SK-N-SH (cell line): ENCODE results near the gene SLC2A5. TPM values are rescaled to one million over a fixed set of nuclear protein-coding genes. Genes with fewer than 3 reads are reported as not detected.

Source experiments
- CTCF ChIA-PET: fragments of 300-600, 350-600 bp; formaldehyde crosslinking; extraction: SDS; loops from one replicate; lab custom pipeline; 2021; lab: Yijun Ruan, JAX
- POLR2A ChIA-PET: fragments of 350-600 bp; sonication (Branson Sonifier 250); formaldehyde crosslinking; extraction: SDS; loops from one replicate; lab custom pipeline; 2020; ENCODE audit warnings: antibody characterized with exemption, inconsistent platforms; lab: Yijun Ruan, JAX
- DNase-seq: peaks from one replicate; pipeline ENCODE4 v3.0.0; 2012
- H2AFZ ChIP-seq: fragments of 200-600 bp; sonication (generic); 2 replicates; pipeline ENCODE4 v1.8.1; 2016; ENCODE audit warnings: antibody characterized with exemption, mild to moderate bottlenecking, low read depth
- H3F3A ChIP-seq: fragments of 200-600 bp; sonication (generic); replicated peaks from 2 replicates; pipeline ENCODE3; 2016; ENCODE audit warnings: antibody characterized with exemption, mild to moderate bottlenecking; ENCODE audit not compliant: insufficient read depth
- H3K27ac ChIP-seq, 2 experiments: fragments of 200-500 bp in 1 of 2; fragments of 200-600 bp in 1 of 2; sonication (Bioruptor generic) in 1 of 2; sonication (generic), shearing (Covaris generic) in 1 of 2; 2 replicates each; pipeline versions ENCODE4 v1.5.1 to v1.6.1; 2014 to 2016; ENCODE audit warnings: low read depth in 2 of 2, inconsistent platforms in 1 of 2, low read length in 1 of 2, mild to moderate bottlenecking in 1 of 2, mixed read lengths in 1 of 2
- H3K27me3 ChIP-seq: fragments of 200-600 bp; sonication (generic), shearing (Covaris generic); 2 replicates; pipeline ENCODE4 v1.6.1; 2016; ENCODE audit warnings: mixed run types; ENCODE audit not compliant: insufficient read depth
- H3K36me3 ChIP-seq, 2 experiments: fragments of 200-500 bp in 1 of 2; fragments of 200-600 bp in 1 of 2; sonication (Bioruptor generic) in 1 of 2; sonication (generic) in 1 of 2; replicated peaks in 1 of 2; 2 replicates each; pipeline versions ENCODE3 to v1.5.1; 2014 to 2016; ENCODE audit warnings: low read length in 1 of 2, mild to moderate bottlenecking in 1 of 2; ENCODE audit not compliant: insufficient read depth in 2 of 2, control insufficient read depth in 1 of 2
- H3K4me1 ChIP-seq, 2 experiments: fragments of 200-500 bp in 1 of 2; fragments of 200-600 bp in 1 of 2; sonication (Bioruptor generic) in 1 of 2; sonication (generic), shearing (Covaris generic) in 1 of 2; 2 replicates each; pipeline versions ENCODE4 v1.5.1 to v1.6.1; 2014 to 2016; ENCODE audit warnings: low read depth in 1 of 2, low read length in 1 of 2, mixed run types in 1 of 2; ENCODE audit not compliant: insufficient read depth in 2 of 2, control insufficient read depth in 1 of 2
- H3K4me2 ChIP-seq: fragments of 200-600 bp; sonication (generic), shearing (Covaris generic); 2 replicates; pipeline ENCODE4 v1.6.1; 2017; ENCODE audit warnings: mixed run types
- H3K4me3 ChIP-seq, 2 experiments: fragments of 200-500 bp in 1 of 2; fragments of 200-600 bp in 1 of 2; sonication (Bioruptor generic) in 1 of 2; sonication (generic), shearing (Covaris generic) in 1 of 2; 2 replicates each; pipeline versions ENCODE4 v1.5.1 to v1.8.1; 2014 to 2016; ENCODE audit warnings: low read depth in 2 of 2, inconsistent platforms in 1 of 2, low read length in 1 of 2, mild to moderate bottlenecking in 1 of 2, mixed read lengths in 1 of 2, moderate library complexity in 1 of 2
- H3K79me2 ChIP-seq: fragments of 200-600 bp; sonication (generic); 2 replicates; pipeline ENCODE4 v1.8.1; 2017; ENCODE audit warnings: mild to moderate bottlenecking; ENCODE audit not compliant: insufficient read depth
- H3K9ac ChIP-seq: fragments of 200-600 bp; sonication (generic); 2 replicates; pipeline ENCODE4 v1.6.1; 2017; ENCODE audit warnings: mixed run types
- H3K9me2 ChIP-seq: fragments of 200-600 bp; sonication (generic); 2 replicates; pipeline ENCODE4 v1.6.1; 2017; ENCODE audit warnings: mixed run types
- H3K9me3 ChIP-seq: fragments of 200-600 bp; sonication (generic); 2 replicates; pipeline ENCODE4 v1.6.1; 2017; ENCODE audit warnings: mixed run types, mild to moderate bottlenecking, moderate library complexity
- H4K20me1 ChIP-seq: fragments of 200-600 bp; sonication (generic); 2 replicates; pipeline ENCODE4 v1.6.1; 2017; ENCODE audit warnings: mild to moderate bottlenecking, mixed run types; ENCODE audit not compliant: insufficient read depth
- FOSL2 ChIP-seq: IDR thresholded peaks from 2 replicates; pipeline ENCODE4 v1.4.0; 2012; ENCODE audit warnings: low read depth, mild to moderate bottlenecking, moderate library complexity, borderline replicate concordance
- GATA2 ChIP-seq: sonication (generic); formaldehyde crosslinking; IDR thresholded peaks from 2 replicates; pipeline ENCODE4 v1.5.0; 2020; ENCODE audit warnings: mild to moderate bottlenecking, missing genetic modification reagents
- IRF3 ChIP-seq: fragments of 150-350 bp; IDR thresholded peaks from 2 replicates; pipeline ENCODE4 v1.6.1; 2016; ENCODE audit warnings: mild to moderate bottlenecking, low read depth, low read length
- NRF1 ChIP-seq: IDR thresholded peaks from 2 replicates; pipeline ENCODE4 v1.6.1; 2012; ENCODE audit warnings: low read depth, mild to moderate bottlenecking, low read length
- PBX3 ChIP-seq: IDR thresholded peaks from 2 replicates; pipeline ENCODE4; 2012
- POLR2AphosphoS5 ChIP-seq: IDR thresholded peaks from 2 replicates; pipeline ENCODE4 v1.6.1; 2012; ENCODE audit warnings: low read depth, low read length
- RAD21 ChIP-seq: IDR thresholded peaks from 2 replicates; pipeline ENCODE4 v1.6.1; 2012; ENCODE audit warnings: mild to moderate bottlenecking, low read length
- RCOR1 ChIP-seq: fragments of 150-350 bp; IDR thresholded peaks from 2 replicates; pipeline ENCODE4 v1.6.1; 2017; ENCODE audit warnings: antibody characterized with exemption, low read length
- REST ChIP-seq: IDR thresholded peaks from 2 replicates; pipeline ENCODE4 v1.6.1; 2012; ENCODE audit warnings: mild to moderate bottlenecking, low read depth, low read length, moderate library complexity
- RFX5 ChIP-seq: IDR thresholded peaks from 2 replicates; pipeline ENCODE4 v1.6.1; 2012; ENCODE audit warnings: mild to moderate bottlenecking, improper control_type of control experiment, low read length
- RXRA ChIP-seq: IDR thresholded peaks from 2 replicates; pipeline ENCODE4 v1.4.0; 2012; ENCODE audit warnings: low read depth, mild to moderate bottlenecking, borderline replicate concordance
- SIN3A ChIP-seq: IDR thresholded peaks from 2 replicates; pipeline ENCODE4 v1.6.1; 2012; ENCODE audit warnings: low read depth, mild to moderate bottlenecking, low read length, moderate library complexity, borderline replicate concordance
- TCF12 ChIP-seq: IDR thresholded peaks from 2 replicates; pipeline ENCODE4 v1.4.0; 2012
- TEAD4 ChIP-seq: IDR thresholded peaks from 2 replicates; pipeline ENCODE4 v1.4.0; 2012; ENCODE audit warnings: mild to moderate bottlenecking, borderline replicate concordance; ENCODE audit not compliant: insufficient read depth
- WGBS: methylation state at CpG from one replicate; pipeline ENCODE4 v1.1.6; 2017; ENCODE audit warnings: low lambda C conversion rate; 5-methylcytosine and 5-hydroxymethylcytosine counted together
- polyA plus RNA-seq, 3 experiments: library from polyadenylated mRNA; depleted of rRNA; stranded (reverse); fragments of >200 nt; gene quantifications; 2 replicates each; pipeline ENCODE4 v1.2.3, GENCODE V29; 2012

The SLC2A5 gene
- polyA plus RNA-seq, 1 of the 3 experiments (the other 2 are of a cell fraction) = 0.02 TPM

- no peaks in the 10 kb centered on the region for H3K79me2 ChIP-seq
- H3K9me2 ChIP-seq = no peaks in the 10 kb centered on the region
- H3K27ac ChIP-seq = no peak overlapping the region
- no peaks in the 10 kb centered on the region for H3K36me3 ChIP-seq
- no peak overlapping the region for H3K9ac ChIP-seq
- no peak overlapping the region for H2AFZ ChIP-seq
- CTCF ChIA-PET = no interaction called here
- TF ChIP-seq RFX5 (no peak), PBX3 (no peak), GATA2 (CRISPR knock-in tag) (no peak), NRF1 (no peak), TCF12 (no peak), SIN3A (no peak), RXRA (no peak), POLR2AphosphoS5 (no peak), RCOR1 (no peak), IRF3 (no peak), RAD21 (no peak), FOSL2 (no peak), REST (no peak), TEAD4 (no peak)
- WGBS = 79% methylated on average over 14 of the region's 19 CpGs
- no peak overlapping the region for H3K4me2 ChIP-seq
- H3F3A ChIP-seq = no peaks in the 10 kb centered on the region
- no peak for DNase-seq
- no peaks in the 10 kb centered on the region for H3K9me3 ChIP-seq
- no peaks in the 10 kb centered on the region for H3K27me3 ChIP-seq
- H4K20me1 ChIP-seq = no peaks in the 10 kb centered on the region
- no peak overlapping the region for H3K4me3 ChIP-seq
- no peaks in the 10 kb centered on the region for H3K4me1 ChIP-seq
- POLR2A ChIA-PET = no interaction called here
Observed at GRCh38 chr1:9078752-9079500, 9.5 kb upstream of the SLC2A5 start.
